Activated CD4-positive, alpha-beta memory T cell treated with anti-CD3 and anti-CD28 coated beads for 36 hours (primary cell): ENCODE measurements around the gene LBHD1. TPM values are rescaled to one million over a fixed set of nuclear protein-coding genes. Genes with fewer than 3 reads are reported as not detected.
"Not testable (repeated sequence)": the region's sequence is repeated elsewhere in the genome, so short reads cannot be mapped to it uniquely, and the experiment has no call there.

ENCODE experiments used
- CTCF ChIA-PET: fragments of 350-600 bp; sonication (Branson Sonifier 250); formaldehyde crosslinking; loops from one replicate; lab custom pipeline; 2021; ENCODE audit warnings: antibody characterized with exemption, inconsistent platforms; lab: Charles Lee
- POLR2A ChIA-PET: fragments of 350-600 bp; sonication (Branson Sonifier 250); formaldehyde crosslinking; loops from one replicate; lab custom pipeline; 2021; ENCODE audit warnings: antibody characterized with exemption; lab: Charles Lee
- DNase-seq: peaks from one replicate; pipeline ENCODE4 v3.0.0-alpha.2; 2020
- H3K27ac Mint-ChIP-seq: one replicate; pipeline ENCODE4 v1.8.0; 2021; ENCODE audit warnings: mixed read lengths
- H3K27me3 Mint-ChIP-seq: one replicate; pipeline ENCODE4 v1.8.0; 2021; ENCODE audit warnings: mixed read lengths
- H3K36me3 Mint-ChIP-seq: one replicate; pipeline ENCODE4 v1.8.0; 2021; ENCODE audit warnings: mixed read lengths
- H3K4me1 Mint-ChIP-seq: one replicate; pipeline ENCODE4 v1.8.0; 2021; ENCODE audit warnings: low read depth, mixed read lengths
- H3K4me3 Mint-ChIP-seq: one replicate; pipeline ENCODE4 v1.8.0; 2021; ENCODE audit warnings: mild to moderate bottlenecking, mixed read lengths
- H3K9me3 Mint-ChIP-seq: one replicate; pipeline ENCODE4 v1.8.0; 2021; ENCODE audit warnings: mixed read lengths
- intact Hi-C: fragments of 100-400 bp; cut with micrococcal nuclease; formaldehyde crosslinking; loops from one replicate; pipeline ENCODE4 v1.15.1; 2023
- total RNA-seq, 2 experiments: library from RNA; stranded (reverse); gene quantifications; one replicate each; pipeline ENCODE4 v1.2.3, GENCODE V29; 2021

The LBHD1 gene
- total RNA-seq, 2 experiments from 2014 or later: 10.8 to 14.1 TPM

DNA sequence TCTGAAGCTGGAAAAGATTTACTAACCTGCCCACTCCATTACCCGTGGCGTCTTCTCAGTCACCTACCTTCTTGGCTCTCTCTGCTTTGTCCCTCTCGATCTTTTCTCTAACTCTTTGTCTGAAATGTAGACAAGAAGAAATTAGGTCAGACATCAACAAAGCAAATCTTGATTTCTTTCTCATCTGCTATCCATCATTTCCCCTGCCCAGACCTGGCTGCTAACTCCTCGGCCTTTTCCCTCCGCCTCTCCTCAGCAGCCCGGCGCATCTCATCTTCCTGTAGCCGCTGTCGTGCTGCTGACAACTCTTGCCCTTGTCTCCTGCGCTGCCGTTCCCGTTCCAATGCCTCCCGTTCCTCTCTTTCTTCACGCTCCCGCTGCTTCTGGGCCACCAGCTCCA is 5.6 kb upstream of the LBHD1 start:
- intact Hi-C loops: loop anchor here (10.0 kb wide), 1 partner anchor 253 kb away; no protein-coding TSS in a partner anchor
- no peaks in the 10 kb centered on the region for H3K27me3 Mint-ChIP-seq
- POLR2A ChIA-PET: interaction anchor here (1.5 kb wide), 1 partner anchor 24 kb away, joined by 4 read pairs; the partner anchor contains the start of gene INTS5
- peaks cover 20% of the 10 kb centered on the region for H3K36me3 Mint-ChIP-seq
- peak overlapping the region; percentile 86 for H3K4me3 Mint-ChIP-seq
- no peaks in the 10 kb centered on the region for H3K9me3 Mint-ChIP-seq
- CTCF ChIA-PET: interaction anchor here (0.6 to 1.0 kb wide), 2 partner anchors 16 to 310 kb away, joined by 3 to 4 read pairs; no protein-coding TSS in a partner anchor
- H3K27ac Mint-ChIP-seq: peak overlapping the region; percentile 90
- peaks cover 43% of the 10 kb centered on the region for H3K4me1 Mint-ChIP-seq
- no peak for DNase-seq

DNA sequence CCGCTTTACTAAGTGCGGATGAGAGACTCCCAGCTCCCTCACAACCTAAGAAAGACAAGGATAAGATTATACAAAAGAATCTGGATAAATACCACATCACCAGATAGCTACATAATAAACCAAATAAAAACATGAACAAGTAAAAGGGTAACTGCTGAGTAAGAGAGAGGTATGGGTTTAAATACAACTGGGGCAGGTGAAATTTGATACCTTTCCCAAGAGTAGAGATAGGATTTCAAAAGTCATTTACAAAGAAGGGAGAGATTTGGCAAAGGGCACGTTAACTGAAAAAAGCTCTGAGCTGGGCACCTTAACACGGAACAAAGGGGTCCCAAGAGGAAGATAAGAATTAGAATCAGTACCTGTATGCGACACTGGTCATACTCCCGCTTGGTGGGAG is 5.1 kb upstream of the LBHD1 start:
- Mint-ChIP-seq H3K27ac (no peak overlapping the region), H3K27me3 (no peaks in the 10 kb centered on the region), H3K4me1 (peaks cover 49% of the 10 kb centered on the region), H3K36me3 (peaks cover 23% of the 10 kb centered on the region), H3K9me3 (no peaks in the 10 kb centered on the region), H3K4me3 (peak overlapping the region; percentile 86)
- intact Hi-C loops: loop anchor here (10.0 kb wide), 1 partner anchor 252 kb away; no protein-coding TSS in a partner anchor
- ChIA-PET POLR2A (interaction anchor here (1.5 to 4.3 kb wide), 2 partner anchors 12 to 24 kb away, joined by 4 to 24 read pairs; partner anchors contain the start of genes C11orf98, CSKMT and INTS5), CTCF (interaction anchor here (0.6 to 1.5 kb wide), 3 partner anchors 17 to 310 kb away, joined by 3 to 4 read pairs (median 4); no protein-coding TSS in a partner anchor)
- DNase-seq: no peak

DNA sequence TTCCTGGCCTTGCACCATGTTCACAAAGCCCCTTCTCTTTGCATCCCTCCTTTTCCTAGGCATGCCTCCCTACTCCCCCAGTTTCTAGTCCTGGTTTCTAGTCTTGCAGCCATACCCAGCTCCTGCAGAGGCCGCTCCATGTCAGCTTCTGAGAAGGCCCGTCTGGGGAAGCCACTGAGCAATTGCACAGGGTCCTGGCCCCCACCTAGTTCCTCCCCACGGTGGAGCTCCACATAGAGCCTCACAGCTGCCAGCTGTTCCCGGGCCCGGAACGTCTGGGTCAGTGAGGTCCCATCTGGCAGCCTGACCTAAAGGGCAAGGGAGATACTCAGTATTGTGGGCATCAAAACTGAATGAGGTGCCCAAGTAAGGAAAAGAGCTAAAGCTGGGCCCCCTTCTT is 4.6 kb upstream of the LBHD1 start:
- DNase-seq: no peak
- Mint-ChIP-seq H3K27me3 (no peaks in the 10 kb centered on the region), H3K4me1 (peaks cover 50% of the 10 kb centered on the region), H3K4me3 (no peak overlapping the region), H3K9me3 (no peaks in the 10 kb centered on the region), H3K36me3 (peaks cover 26% of the 10 kb centered on the region), H3K27ac (no peak overlapping the region)
- ChIA-PET CTCF (interaction anchor here (1.0 to 1.5 kb wide), 2 partner anchors 17 to 19 kb away, joined by 4 read pairs; no protein-coding TSS in a partner anchor), POLR2A (interaction anchor here (1.5 to 4.3 kb wide), 2 partner anchors 11 to 23 kb away, joined by 4 to 24 read pairs; partner anchors contain the start of genes C11orf98, CSKMT and INTS5)
- intact Hi-C loops: loop anchor here (10.0 kb wide), 1 partner anchor 252 kb away; no protein-coding TSS in a partner anchor

DNA sequence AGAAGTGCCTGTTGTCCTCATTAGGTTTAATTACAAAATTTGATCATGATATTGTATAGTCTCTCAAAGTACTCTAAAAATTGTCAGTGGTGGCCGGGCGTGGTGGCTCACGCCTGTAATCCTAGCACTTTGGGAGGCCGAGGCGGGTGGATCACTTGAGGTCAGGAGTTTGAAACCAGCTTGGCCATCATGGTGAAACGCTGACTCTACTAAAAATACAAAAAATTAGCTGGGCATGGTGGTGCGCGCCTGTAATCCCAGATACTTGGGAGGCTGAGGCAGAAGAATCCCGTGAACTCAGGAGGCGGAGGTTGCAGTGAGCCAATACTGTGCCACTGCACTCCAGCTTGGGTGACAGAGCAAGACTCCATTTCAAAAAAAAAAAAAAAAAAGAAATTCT is 3.3 kb upstream of the LBHD1 start:
- intact Hi-C loops: loop anchor here (10.0 kb wide), 1 partner anchor 251 kb away; no protein-coding TSS in a partner anchor
- DNase-seq, CTCF ChIA-PET, H3K4me3 Mint-ChIP-seq, H3K9me3 Mint-ChIP-seq, H3K27ac Mint-ChIP-seq, H3K27me3 Mint-ChIP-seq: not testable (repeated sequence)
- Mint-ChIP-seq H3K36me3 (peaks cover 34% of the 10 kb centered on the region), H3K4me1 (peaks cover 45% of the 10 kb centered on the region)
- POLR2A ChIA-PET: interaction anchor here (0.6 to 4.3 kb wide), 2 partner anchors 10 to 34 kb away, joined by 3 to 24 read pairs; partner anchors contain the start of genes C11orf98 and CSKMT

DNA sequence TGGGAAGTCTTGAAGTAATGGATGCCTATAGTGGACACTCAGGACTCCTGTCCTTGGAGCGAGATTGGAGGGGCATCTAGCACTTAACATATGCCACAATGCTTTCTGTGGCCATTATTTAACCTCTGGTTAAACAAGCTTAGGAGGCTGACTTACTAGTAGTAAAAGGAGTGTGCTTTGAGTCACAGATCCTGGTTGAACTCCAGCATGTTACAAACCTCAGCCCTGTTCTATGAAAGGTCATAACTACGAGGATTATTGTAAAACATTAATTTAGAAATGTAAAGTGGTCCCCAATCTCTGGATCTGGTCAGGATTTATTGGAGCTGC is 1.1 kb upstream of the LBHD1 start:
- Mint-ChIP-seq H3K36me3 (peaks cover 41% of the 10 kb centered on the region), H3K4me1 (peaks cover 55% of the 10 kb centered on the region), H3K27ac (peak overlapping the region; percentile 98)

DNA sequence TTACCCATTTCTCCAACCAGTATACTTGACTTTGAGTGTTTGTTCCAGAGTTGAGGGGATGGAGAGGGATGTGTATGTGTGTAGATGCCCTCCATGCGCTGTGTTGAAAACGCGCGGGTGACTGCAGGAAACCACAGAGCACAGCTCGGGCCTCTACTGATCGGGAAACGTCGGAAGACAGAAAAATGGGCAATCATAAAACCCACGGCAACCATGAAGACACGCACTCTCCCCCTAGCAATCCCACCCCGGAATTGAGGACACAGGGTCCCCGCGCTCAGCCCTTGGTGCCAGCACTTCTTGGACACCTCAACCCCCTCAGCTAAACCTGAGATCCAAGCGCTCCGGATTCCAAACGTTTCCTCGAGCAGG is 845 bp downstream of the LBHD1 start:
- Mint-ChIP-seq H3K27ac (peak overlapping the region; percentile 98), H3K9me3 (no peaks in the 10 kb centered on the region), H3K4me1 (peaks cover 54% of the 10 kb centered on the region), H3K36me3 (peaks cover 41% of the 10 kb centered on the region), H3K27me3 (no peaks in the 10 kb centered on the region), H3K4me3 (peak overlapping the region; percentile 94)
- no peak for DNase-seq
- intact Hi-C loops: loop anchor here (1.0 to 10.0 kb wide), 4 partner anchors 8 to 246 kb away; partner anchors contain the start of genes HNRNPUL2, INTS5 and UBXN1
- ChIA-PET POLR2A (interaction anchor here (0.9 to 4.5 kb wide), 27 partner anchors 8 to 210 kb away, joined by 3 to 43 read pairs (median 7); partner anchors contain the start of genes B3GAT3, BSCL2, EEF1G and GANAB), CTCF (interaction anchor here (0.6 to 2.4 kb wide), 8 partner anchors 23 to 115 kb away, joined by 3 to 13 read pairs (median 6); partner anchors contain the start of genes B3GAT3, HNRNPUL2 and TUT1)

More for the DNA sequence above, 1.1 kb upstream of the LBHD1 start:
- ChIA-PET POLR2A (interaction anchor here (0.6 to 4.3 kb wide), 5 partner anchors 8 to 108 kb away, joined by 3 to 24 read pairs (median 11); partner anchors contain the start of genes C11orf98, CSKMT, HNRNPUL2 and TTC9C), CTCF (interaction anchor here (0.8 to 1.9 kb wide), 4 partner anchors 8 to 249 kb away, joined by 3 to 4 read pairs (median 3); partner anchors contain the start of genes C11orf98, CSKMT and SLC3A2)
- intact Hi-C loops: loop anchor here (10.0 kb wide), 1 partner anchor 248 kb away; no protein-coding TSS in a partner anchor
- H3K9me3 Mint-ChIP-seq: no peaks in the 10 kb centered on the region
- H3K4me3 Mint-ChIP-seq: peak overlapping the region; percentile 94
- H3K27me3 Mint-ChIP-seq: no peaks in the 10 kb centered on the region
- no peak for DNase-seq

DNA sequence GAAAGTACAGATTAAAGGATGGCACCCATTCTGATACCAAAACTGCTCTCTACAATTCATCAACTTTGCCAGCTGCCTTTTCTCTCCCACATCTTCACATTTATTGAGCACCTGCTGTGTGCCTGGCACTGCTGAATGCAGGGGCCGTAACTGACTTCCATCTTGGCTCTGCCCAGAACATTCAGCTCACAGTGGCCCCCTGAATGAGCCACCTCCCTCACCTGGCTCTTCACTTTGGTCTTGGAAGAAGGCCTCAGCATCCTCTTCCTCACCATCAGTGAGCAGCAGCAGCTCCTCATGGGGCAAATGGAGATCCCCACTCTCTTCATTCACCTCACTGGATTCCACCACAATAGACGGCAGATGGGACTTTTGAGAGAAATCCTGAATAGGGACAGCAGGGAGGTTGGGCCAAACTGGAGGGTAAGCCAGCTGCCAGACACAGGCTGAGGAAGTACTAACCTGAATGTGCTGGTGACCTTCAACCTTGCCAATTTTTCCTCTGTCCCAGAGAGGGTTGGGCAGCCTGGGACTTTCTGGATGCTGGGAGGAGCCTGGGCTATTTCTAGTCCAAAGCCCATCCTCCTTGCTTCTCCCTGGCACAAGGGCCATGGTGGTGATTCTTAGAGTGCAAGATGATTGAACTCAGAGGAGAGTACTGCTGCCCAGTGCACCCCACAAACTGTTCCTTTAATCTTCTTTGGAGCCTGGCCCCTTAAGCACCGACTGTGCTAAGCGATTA is 2.5 kb downstream of the LBHD1 start:
- Mint-ChIP-seq H3K4me3 (peak overlapping the region; percentile 94), H3K36me3 (peaks cover 48% of the 10 kb centered on the region), H3K27ac (peak overlapping the region; percentile 98), H3K4me1 (peaks cover 51% of the 10 kb centered on the region), H3K27me3 (no peaks in the 10 kb centered on the region), H3K9me3 (no peaks in the 10 kb centered on the region)
- ChIA-PET CTCF (interaction anchor here (0.7 to 2.4 kb wide), 7 partner anchors 16 to 245 kb away, joined by 3 to 8 read pairs (median 5); partner anchors contain the start of genes HNRNPUL2 and INTS5), POLR2A (interaction anchor here (0.6 to 4.5 kb wide), 6 partner anchors 17 to 196 kb away, joined by 3 to 43 read pairs (median 8); partner anchors contain the start of genes GANAB, INTS5 and TMEM179B)
- intact Hi-C loops: loop anchor here (2.0 to 10.0 kb wide), 3 partner anchors 17 to 245 kb away; partner anchors contain the start of genes HNRNPUL2 and INTS5
- no peak for DNase-seq

DNA sequence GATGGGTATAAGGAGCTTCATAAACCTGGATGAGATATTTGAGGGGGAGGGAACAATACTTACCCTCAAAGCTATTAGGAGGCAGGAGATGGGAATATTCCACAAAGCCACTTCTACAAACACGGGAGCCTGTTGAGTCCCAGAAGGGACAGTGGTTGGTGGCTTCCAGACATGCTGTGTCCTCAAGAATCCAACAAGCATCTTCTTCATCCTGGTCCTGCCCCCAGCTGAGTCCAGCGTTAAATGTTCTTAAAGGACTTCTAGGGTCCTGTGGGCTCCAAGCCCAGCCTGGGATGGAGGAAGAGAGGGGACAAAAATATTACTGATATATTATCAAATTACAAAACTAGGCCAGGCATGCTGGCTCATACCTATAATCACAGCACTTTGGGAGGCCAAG is 4.6 kb downstream of the LBHD1 start:
- intact Hi-C loops: no loop called here
- ChIA-PET POLR2A (interaction anchor here (0.8 to 5.4 kb wide), 12 partner anchors 15 to 214 kb away, joined by 3 to 71 read pairs (median 4); partner anchors contain the start of genes B3GAT3, EEF1G, GANAB and INTS5), CTCF (interaction anchor here (0.7 to 2.5 kb wide), 9 partner anchors 10 to 242 kb away, joined by 3 to 6 read pairs (median 3); partner anchors contain the start of genes B3GAT3, EML3 and TMEM179B)
- no peak for DNase-seq
- Mint-ChIP-seq H3K36me3 (peaks cover 54% of the 10 kb centered on the region), H3K27me3 (no peaks in the 10 kb centered on the region), H3K9me3 (no peaks in the 10 kb centered on the region), H3K27ac (peak overlapping the region; percentile 97), H3K4me3 (peak overlapping the region; percentile 98), H3K4me1 (peaks cover 47% of the 10 kb centered on the region)

DNA sequence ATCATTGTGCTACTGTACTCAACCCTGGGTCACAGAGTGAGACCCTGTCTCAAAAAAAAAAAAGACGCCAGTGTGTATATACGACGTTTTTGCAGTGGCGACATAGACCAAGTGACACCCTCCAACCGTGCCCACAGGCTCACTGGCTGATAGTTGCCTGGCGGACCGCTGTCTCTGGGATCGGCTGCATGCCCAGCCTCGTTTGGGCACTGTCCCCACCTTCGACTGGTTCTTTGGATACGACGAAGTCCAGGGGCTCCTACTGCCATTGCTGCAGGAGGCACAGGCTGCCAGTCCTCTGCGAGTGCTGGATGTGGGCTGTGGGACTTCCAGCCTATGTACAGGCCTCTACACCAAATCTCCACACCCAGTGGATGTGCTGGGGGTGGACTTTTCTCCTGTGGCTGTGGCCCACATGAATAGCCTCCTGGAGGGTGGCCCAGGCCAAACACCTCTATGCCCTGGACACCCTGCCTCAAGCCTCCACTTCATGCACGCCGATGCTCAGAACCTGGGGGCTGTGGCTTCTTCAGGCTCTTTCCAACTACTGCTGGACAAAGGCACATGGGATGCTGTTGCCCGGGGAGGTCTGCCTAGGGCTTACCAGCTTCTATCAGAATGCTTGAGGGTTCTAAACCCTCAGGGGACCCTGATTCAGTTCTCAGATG is 5.7 kb downstream of the LBHD1 start:
- no peaks in the 10 kb centered on the region for H3K9me3 Mint-ChIP-seq
- no peaks in the 10 kb centered on the region for H3K27me3 Mint-ChIP-seq
- peak overlapping the region; percentile 98 for H3K4me3 Mint-ChIP-seq
- DNase-seq: peak; percentile 27
- POLR2A ChIA-PET: interaction anchor here (0.6 to 5.4 kb wide), 16 partner anchors 8 to 215 kb away, joined by 4 to 71 read pairs (median 17); partner anchors contain the start of genes EEF1G, GANAB, INTS5 and MTA2
- peaks cover 43% of the 10 kb centered on the region for H3K4me1 Mint-ChIP-seq
- H3K36me3 Mint-ChIP-seq: peaks cover 45% of the 10 kb centered on the region
- H3K27ac Mint-ChIP-seq: peak overlapping the region; percentile 97
- intact Hi-C loops: no loop called here
- CTCF ChIA-PET: interaction anchor here (0.7 to 2.5 kb wide), 6 partner anchors 55 to 1307 kb away, joined by 3 to 6 read pairs (median 3); partner anchors contain the start of gene TMEM179B

DNA sequence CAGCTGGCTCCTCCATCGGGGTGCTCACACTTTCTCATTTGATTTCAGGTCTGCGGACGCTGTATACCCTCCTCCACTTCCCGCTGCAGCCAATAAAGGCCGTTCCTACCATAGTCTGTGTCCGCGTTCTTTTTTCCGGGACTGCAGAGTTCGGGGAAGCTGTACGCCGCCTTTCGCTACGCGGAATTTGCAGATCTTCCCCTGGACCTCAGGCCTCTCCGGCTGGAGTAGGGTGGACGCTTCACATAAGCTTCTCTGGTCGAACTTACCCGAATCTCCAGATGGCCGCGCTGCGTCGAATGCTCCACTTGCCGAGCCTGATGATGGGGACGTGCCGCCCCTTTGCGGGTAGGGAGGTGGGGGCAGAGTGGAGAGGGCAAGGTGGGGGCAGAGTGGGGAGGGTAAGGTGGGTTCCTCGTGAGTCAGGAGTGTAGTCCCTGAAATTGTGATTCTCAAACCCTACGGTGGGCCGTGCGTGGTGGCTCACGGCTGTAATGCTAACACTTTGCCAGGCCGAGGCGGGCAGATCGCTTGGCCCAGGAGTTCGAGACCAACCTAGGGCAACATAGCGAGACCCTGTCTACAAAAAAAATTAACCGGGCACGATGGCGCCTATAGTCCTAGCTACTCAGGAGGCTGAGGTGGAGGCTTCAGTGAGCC is 6.3 kb downstream of the LBHD1 start:
- H3K9me3 Mint-ChIP-seq: no peaks in the 10 kb centered on the region

More for the DNA sequence above, 6.3 kb downstream of the LBHD1 start:
- intact Hi-C loops: loop anchor here (1.0 to 2.0 kb wide), 7 partner anchors 12 to 167 kb away; partner anchors contain the start of genes EML3, INTS5, MTA2 and ROM1
- Mint-ChIP-seq H3K27ac (peak overlapping the region; percentile 97), H3K4me1 (peaks cover 43% of the 10 kb centered on the region), H3K36me3 (peaks cover 41% of the 10 kb centered on the region), H3K27me3 (no peaks in the 10 kb centered on the region), H3K4me3 (peak overlapping the region; percentile 98)
- ChIA-PET POLR2A (interaction anchor here (0.6 to 5.4 kb wide), 34 partner anchors 9 to 237 kb away, joined by 3 to 71 read pairs (median 10); partner anchors contain the start of genes B3GAT3, EEF1G, EML3 and GANAB), CTCF (interaction anchor here (0.7 to 2.5 kb wide), 21 partner anchors 8 to 1306 kb away, joined by 3 to 19 read pairs (median 5); partner anchors contain the start of genes B3GAT3, EML3, HNRNPUL2 and INTS5)
- DNase-seq: peak; percentile 74
